Activated CD4-positive, alpha-beta T cell treated with anti-CD3 and anti-CD28 coated beads for 4 hours (primary cell): ENCODE data around the gene FMO1.
A peak's percentile ranks its signal among the peaks of the same experiment; 100 is the strongest.
"Not testable (repeated sequence)": the region's sequence is repeated elsewhere in the genome, so short reads cannot be mapped to it uniquely, and the experiment has no call there.

Source experiments
- DNase-seq, 2 donors: peaks; one replicate each; pipeline ENCODE4 v3.0.0-alpha.2; 2020

The FMO1 gene

DNA sequence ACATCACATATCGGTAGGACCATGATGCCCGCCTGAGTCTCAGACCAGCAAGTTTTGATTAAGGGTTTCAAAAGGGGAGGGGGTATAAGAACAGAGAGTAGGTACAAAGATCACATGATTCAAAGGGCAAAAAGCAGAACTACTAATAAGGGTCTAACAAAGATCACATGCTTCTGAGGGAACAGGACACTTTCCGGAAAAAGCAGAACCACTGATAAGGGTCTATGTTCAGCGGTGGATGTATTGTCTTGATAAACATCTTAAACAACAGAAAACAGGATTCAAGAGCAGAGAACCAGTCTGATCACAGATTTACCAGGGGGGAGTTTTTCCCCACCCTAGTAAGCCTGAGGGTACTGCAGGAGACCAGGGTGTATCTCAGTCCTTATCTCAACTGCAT lies 12.1 kb upstream of the FMO1 start:
- DNase-seq: not testable (repeated sequence)

DNA sequence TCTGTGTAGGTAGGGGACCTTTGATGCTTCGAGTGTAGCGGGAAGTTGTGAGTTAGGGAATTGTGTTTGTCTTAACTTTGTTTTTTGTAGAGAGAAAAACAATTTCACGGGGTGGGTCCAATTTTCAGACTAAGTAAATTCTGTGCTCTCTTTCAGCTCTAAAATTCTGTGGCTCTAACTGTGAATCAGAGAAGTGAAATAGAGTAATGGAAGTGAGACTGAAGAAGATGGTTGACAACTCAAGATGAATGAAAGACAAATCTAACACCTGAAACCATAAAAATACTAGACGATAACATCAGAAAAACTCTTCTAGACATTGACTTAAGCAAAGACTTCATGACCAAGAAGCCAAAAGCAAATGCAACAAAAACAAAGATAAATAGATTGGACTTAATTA lies 4.4 kb upstream of the FMO1 start:
- DNase-seq: no peak

GRCh38 chr1:171245458-171246064 lies 2.7 kb upstream of the FMO1 start:
- peak; percentile 3 to 21 for DNase-seq

- DNase-seq: no peak
Measured at GRCh38 chr1:171247501-171247900, 793 bp upstream of the FMO1 start.

DNA sequence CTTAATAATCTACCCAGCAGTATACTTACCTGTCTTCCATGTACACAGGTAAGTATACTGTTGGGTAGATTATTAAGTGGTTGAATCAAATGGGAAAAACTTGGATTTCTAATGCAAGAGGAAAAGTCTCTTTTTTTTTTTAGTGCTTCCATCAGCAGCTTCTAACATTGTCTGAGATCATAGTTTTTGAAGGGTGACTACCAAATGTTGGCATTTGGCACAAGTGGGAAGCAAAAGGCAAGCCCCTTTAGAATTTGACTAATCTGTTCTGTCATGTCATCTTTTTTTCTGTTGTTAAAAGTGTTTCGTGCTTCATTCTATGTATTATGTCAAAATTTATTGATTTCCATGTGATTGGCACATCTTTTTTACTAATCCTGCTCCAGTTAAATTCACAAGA lies 547 bp downstream of the FMO1 start:
- no peak for DNase-seq

- DNase-seq: no peak
Measured at GRCh38 chr1:171250263-171250662, 2.0 kb downstream of the FMO1 start.

GRCh38 chr1:171251042-171251951 lies 3.0 kb downstream of the FMO1 start:
- peak; percentile 4 to 6 for DNase-seq

- no peak for DNase-seq
Measured at GRCh38 chr1:171251952-171252300, 3.6 kb downstream of the FMO1 start.

- DNase-seq: no peak
Measured at GRCh38 chr1:171252482-171252881, 4.2 kb downstream of the FMO1 start.

- no peak for DNase-seq
Measured at GRCh38 chr1:171254859-171255258, 6.6 kb downstream of the FMO1 start.

- DNase-seq: no peak
Measured at GRCh38 chr1:171256940-171257606, 8.8 kb downstream of the FMO1 start.

GRCh38 chr1:171257607-171258076 lies 9.3 kb downstream of the FMO1 start:
- DNase-seq: no peak

DNA sequence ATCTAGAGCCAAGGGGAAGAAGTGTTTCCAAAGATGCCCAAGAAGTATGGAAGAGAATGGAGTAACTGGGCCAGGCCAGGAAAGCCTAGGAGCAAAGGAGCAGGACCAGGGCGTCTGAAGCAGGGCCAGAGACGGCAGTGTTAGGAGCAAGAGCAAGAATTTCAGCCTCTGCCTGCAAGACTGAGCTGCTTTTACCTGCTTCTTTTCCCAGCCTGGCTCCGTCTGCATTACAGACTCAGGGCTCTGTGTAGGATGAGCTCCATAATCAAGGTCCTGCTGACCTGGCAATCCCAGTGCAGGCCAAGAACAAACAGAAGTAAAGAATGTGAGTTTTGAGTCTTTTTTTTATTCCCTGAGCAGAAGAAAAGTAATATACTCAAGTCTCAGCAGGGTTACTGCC lies 10.1 kb downstream of the FMO1 start:
- DNase-seq: no peak

DNA sequence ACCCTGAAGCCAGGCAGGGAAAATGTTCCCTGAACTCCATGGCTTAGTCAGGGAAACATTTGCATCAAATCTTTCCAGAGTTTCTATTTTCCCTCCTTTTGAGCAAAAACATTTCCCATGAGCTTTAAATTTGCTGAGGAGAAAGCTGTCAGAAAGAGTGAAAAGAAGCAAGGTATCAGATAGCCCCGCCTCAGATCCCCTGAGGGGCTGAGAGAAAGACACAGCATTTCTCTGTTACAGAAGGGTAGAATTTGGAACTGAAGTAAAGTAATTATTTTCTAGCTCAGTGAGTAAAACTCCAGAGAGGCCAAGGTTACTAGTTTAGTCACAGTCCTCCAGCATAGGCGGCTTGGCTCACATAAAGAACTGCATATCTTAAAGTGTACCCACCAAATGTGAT lies 10.6 kb downstream of the FMO1 start:
- DNase-seq: no peak

- no peak for DNase-seq
Measured at GRCh38 chr1:171261336-171261735, 13.0 kb downstream of the FMO1 start.

DNA sequence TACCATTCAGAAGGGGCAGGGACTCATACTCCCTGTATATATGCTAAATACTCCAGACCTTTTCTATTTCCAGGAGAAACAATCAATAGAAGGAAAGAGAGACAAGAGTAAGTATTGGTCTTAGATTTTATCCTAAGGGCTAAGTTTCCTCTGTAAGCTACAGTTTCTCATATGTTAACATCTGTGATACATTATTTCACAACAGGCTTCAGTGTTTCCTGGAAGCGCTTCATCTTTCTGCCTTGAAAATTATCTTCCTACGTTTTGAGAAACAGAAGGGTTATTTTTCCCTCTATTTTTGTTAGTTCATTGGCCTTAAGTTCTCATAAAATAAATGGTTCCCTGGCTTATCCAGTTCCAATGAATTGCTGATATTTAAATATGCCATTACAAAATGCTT lies 15.6 kb downstream of the FMO1 start:
- DNase-seq: no peak

- no peak for DNase-seq
Measured at GRCh38 chr1:171265686-171266085, 17.4 kb downstream of the FMO1 start.

GRCh38 chr1:171266930-171267329 lies 18.6 kb downstream of the FMO1 start:
- DNase-seq: no peak

DNA sequence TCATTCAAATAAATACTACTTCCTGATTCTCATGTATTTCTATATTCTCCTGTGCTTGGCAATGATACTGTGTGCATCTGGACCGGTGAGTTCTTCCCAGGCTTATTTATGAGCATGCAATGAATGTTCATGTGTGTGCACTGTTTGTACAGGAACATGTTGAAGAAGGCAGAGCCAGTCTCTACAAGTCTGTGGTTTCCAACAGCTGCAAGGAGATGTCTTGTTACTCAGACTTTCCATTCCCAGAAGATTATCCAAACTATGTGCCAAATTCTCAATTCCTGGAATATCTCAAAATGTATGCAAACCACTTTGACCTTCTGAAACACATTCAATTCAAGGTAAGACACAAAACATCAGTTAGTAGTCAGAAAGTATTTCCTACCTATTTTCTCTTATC lies 19.1 kb downstream of the FMO1 start:
- DNase-seq: no peak

GRCh38 chr1:171270806-171271205 lies 22.5 kb downstream of the FMO1 start:
- DNase-seq: no peak

DNA sequence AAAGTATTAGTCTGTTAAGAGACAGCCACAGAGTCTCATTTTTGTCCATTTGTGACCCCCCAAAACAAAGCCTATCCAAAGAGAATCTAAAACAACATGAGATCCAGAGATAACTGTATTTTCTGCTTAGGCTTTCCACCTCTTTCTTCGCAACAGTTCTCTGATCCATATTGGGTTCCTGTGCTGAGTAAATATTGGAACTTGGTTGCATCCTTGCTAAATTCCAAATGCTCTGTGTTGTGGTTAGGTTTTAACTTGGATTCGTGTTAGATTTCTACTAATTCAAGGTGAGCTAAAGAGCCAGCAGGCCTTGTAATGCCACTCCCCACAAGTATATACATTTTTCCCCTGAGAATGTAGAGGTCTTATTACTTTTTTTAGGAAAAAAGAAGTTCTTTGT lies 29.2 kb downstream of the FMO1 start:
- no peak for DNase-seq

- DNase-seq: no peak
Measured at GRCh38 chr1:171279234-171279633, 30.9 kb downstream of the FMO1 start.

- no peak for DNase-seq
Measured at GRCh38 chr1:171279678-171280077, 31.4 kb downstream of the FMO1 start.

- DNase-seq: no peak
Measured at GRCh38 chr1:171280599-171280998, 32.3 kb downstream of the FMO1 start.
